SIG-M5 (cell line): ENCODE results near the gene KDM3B.
A peak's percentile ranks its signal among the peaks of the same experiment; 100 is the strongest.
"Not testable (repeated sequence)": the region's sequence is repeated elsewhere in the genome, so short reads cannot be mapped to it uniquely, and the experiment has no call there.

Source experiments
- DNase-seq: peaks from one replicate; lab custom pipeline; 2025; lab: John Stamatoyannopoulos, UW

Gene KDM3B

GRCh38 chr5:138352071-138352721, at the start of gene KDM3B:
Gene KDM3B, plus strand, starts transcription at chr5:138352685. Its CDS starts 111 bp downstream, at chr5:138352796.
- DNase-seq = no peak

GRCh38 chr5:138303372-138303771, 49.1 kb upstream of the KDM3B start:
- no peak for DNase-seq

- DNase-seq = no peak
Observed at GRCh38 chr5:138305797-138306196, 46.7 kb upstream of the KDM3B start.

GRCh38 chr5:138315751-138316278, 36.7 kb upstream of the KDM3B start:
- DNase-seq = no peak

GRCh38 chr5:138316355-138316754, 36.1 kb upstream of the KDM3B start:
- no peak for DNase-seq

- DNase-seq = not testable (repeated sequence)
Observed at GRCh38 chr5:138318211-138318610, 34.3 kb upstream of the KDM3B start.

- DNase-seq = no peak
Observed at GRCh38 chr5:138330813-138331448, 21.6 kb upstream of the KDM3B start.

GRCh38 chr5:138331449-138332368, 20.8 kb upstream of the KDM3B start, which contains the start of gene CDC25C:
Gene CDC25C, minus strand, starts transcription at chr5:138331804. Its CDS starts 624 bp downstream, at chr5:138331180.
- DNase-seq = peak; percentile 97

- DNase-seq = no peak
Observed at GRCh38 chr5:138334867-138335447, 17.5 kb upstream of the KDM3B start.

GRCh38 chr5:138336952-138337684, 15.4 kb upstream of the KDM3B start:
- no peak for DNase-seq

GRCh38 chr5:138337685-138338410, 14.6 kb upstream of the KDM3B start, which contains the start of gene FAM53C:
Gene FAM53C, plus strand, starts transcription at chr5:138338266. Its CDS starts 3,070 bp downstream, at chr5:138341336.
- peak; percentile 58 for DNase-seq

- no peak for DNase-seq
Observed at GRCh38 chr5:138338411-138339090, 13.9 kb upstream of the KDM3B start.

- no peak for DNase-seq
Observed at GRCh38 chr5:138339091-138339456, 13.4 kb upstream of the KDM3B start.

GRCh38 chr5:138339464-138339863, 13.0 kb upstream of the KDM3B start:
- peak; percentile 54 for DNase-seq

- no peak for DNase-seq
Observed at GRCh38 chr5:138340008-138340407, 12.5 kb upstream of the KDM3B start.

GRCh38 chr5:138344887-138345622, 7.4 kb upstream of the KDM3B start:
- DNase-seq = no peak

- no peak for DNase-seq
Observed at GRCh38 chr5:138346889-138347288, 5.6 kb upstream of the KDM3B start.

- no peak for DNase-seq
Observed at GRCh38 chr5:138349852-138350562, 2.5 kb upstream of the KDM3B start.

GRCh38 chr5:138350563-138350890, 2.0 kb upstream of the KDM3B start:
- DNase-seq = no peak
